Measurements from ENCODE around the gene R3HCC1L.
"Not testable (repeated sequence)": the region's sequence is repeated elsewhere in the genome, so short reads cannot be mapped to it uniquely, and the experiment has no call there.

Gene R3HCC1L

GRCh38 chr10:98125940-98126631 lies 8.4 kb upstream of the R3HCC1L start:
- H3K9me3 ChIP-seq (ENCODE audit: control insufficient read depth, insufficient read depth, low read length) = peaks cover 13% of the 10 kb centered on the region; the same call in 1 of the 2 replicates
- H3K27me3 ChIP-seq (ENCODE audit: control insufficient read depth, low read length) = no peaks in the 10 kb centered on the region
- H3K4me2 ChIP-seq (ENCODE audit: low read length) = no peak overlapping the region
- H3K4me3 ChIP-seq (ENCODE audit: low read length) = no peak overlapping the region
- no peaks in the 10 kb centered on the region for H4K20me1 ChIP-seq (ENCODE audit: control insufficient read depth, insufficient read depth, low read depth, low read length)
- no peaks in the 10 kb centered on the region for H3K36me3 ChIP-seq (ENCODE audit: control insufficient read depth, low read length)
- H3K9me2 ChIP-seq (replicated peaks; ENCODE audit: control insufficient read depth, low read length) = no peaks in the 10 kb centered on the region
- TF ChIP-seq, protein P1, sequence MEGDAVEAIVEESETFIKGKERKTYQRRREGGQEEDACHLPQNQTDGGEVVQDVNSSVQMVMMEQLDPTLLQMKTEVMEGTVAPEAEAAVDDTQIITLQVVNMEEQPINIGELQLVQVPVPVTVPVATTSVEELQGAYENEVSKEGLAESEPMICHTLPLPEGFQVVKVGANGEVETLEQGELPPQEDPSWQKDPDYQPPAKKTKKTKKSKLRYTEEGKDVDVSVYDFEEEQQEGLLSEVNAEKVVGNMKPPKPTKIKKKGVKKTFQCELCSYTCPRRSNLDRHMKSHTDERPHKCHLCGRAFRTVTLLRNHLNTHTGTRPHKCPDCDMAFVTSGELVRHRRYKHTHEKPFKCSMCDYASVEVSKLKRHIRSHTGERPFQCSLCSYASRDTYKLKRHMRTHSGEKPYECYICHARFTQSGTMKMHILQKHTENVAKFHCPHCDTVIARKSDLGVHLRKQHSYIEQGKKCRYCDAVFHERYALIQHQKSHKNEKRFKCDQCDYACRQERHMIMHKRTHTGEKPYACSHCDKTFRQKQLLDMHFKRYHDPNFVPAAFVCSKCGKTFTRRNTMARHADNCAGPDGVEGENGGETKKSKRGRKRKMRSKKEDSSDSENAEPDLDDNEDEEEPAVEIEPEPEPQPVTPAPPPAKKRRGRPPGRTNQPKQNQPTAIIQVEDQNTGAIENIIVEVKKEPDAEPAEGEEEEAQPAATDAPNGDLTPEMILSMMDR (IDR thresholded peaks at IDR 0.05; ENCODE audit: low read depth, low read length, poor library complexity, severe bottlenecking) = no peak
- TF ChIP-seq EZH2phosphoT487 (IDR thresholded peaks at IDR 0.05; ENCODE audit: borderline replicate concordance, low read length) = no peak
- no peaks in the 10 kb centered on the region for H3F3A ChIP-seq (ENCODE audit: control insufficient read depth, insufficient read depth)
- peaks cover 5% of the 10 kb centered on the region; the same call in 1 of the 2 replicates for H3K4me1 ChIP-seq (ENCODE audit: control insufficient read depth, low read length)
- H3K79me2 ChIP-seq (ENCODE audit: control insufficient read depth, low read length) = no peaks in the 10 kb centered on the region
- H3K27ac ChIP-seq (ENCODE audit: low read depth, low read length) = no peak overlapping the region

DNA sequence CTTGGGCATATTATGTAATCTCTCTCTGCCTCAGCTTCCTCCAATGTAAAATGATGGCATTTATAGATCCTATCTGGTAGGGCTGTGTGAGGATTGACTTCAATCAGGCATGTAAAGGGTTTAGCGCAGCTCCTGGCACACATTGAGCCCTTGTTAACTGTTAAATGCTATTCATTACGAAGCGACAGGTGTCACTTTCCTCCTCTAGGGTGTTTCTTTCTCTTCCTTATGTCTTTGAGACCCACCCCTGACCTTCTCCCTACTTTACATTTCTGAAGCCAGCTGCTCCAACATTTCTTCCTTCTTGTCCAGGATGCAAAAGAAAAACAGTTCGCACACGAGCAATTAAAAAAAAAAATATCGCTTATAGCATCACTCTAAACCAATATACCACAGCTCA lies 5.7 kb upstream of the R3HCC1L start:
- Histone ChIP-seq H3K4me1 (ENCODE audit: control insufficient read depth, low read length) (peaks cover 18% of the 10 kb centered on the region), H3K36me3 (ENCODE audit: control insufficient read depth, low read length) (peaks cover 4% of the 10 kb centered on the region), H3K27ac (ENCODE audit: low read depth, low read length) (no peak overlapping the region), H3K27me3 (ENCODE audit: control insufficient read depth, low read length) (no peaks in the 10 kb centered on the region), H3K79me2 (ENCODE audit: control insufficient read depth, low read length) (no peaks in the 10 kb centered on the region), H4K20me1 (ENCODE audit: control insufficient read depth, insufficient read depth, low read depth, low read length) (no peaks in the 10 kb centered on the region), H3K4me2 (ENCODE audit: low read length) (no peak overlapping the region), H3F3A (ENCODE audit: control insufficient read depth, insufficient read depth) (0 out of 2 replicates have a peak, but pooled peaks cover 4% of the 10 kb centered on the region), H3K4me3 (ENCODE audit: low read length) (no peak overlapping the region), H3K9me2 (replicated peaks; ENCODE audit: control insufficient read depth, low read length) (no peaks in the 10 kb centered on the region), H3K9me3 (ENCODE audit: control insufficient read depth, insufficient read depth, low read length) (peaks cover 19% of the 10 kb centered on the region)
- no peak for TF ChIP-seq EZH2phosphoT487 (IDR thresholded peaks at IDR 0.05; ENCODE audit: borderline replicate concordance, low read length)
- TF ChIP-seq, protein P1 (IDR thresholded peaks at IDR 0.05; ENCODE audit: low read depth, low read length, poor library complexity, severe bottlenecking) = no peak

DNA sequence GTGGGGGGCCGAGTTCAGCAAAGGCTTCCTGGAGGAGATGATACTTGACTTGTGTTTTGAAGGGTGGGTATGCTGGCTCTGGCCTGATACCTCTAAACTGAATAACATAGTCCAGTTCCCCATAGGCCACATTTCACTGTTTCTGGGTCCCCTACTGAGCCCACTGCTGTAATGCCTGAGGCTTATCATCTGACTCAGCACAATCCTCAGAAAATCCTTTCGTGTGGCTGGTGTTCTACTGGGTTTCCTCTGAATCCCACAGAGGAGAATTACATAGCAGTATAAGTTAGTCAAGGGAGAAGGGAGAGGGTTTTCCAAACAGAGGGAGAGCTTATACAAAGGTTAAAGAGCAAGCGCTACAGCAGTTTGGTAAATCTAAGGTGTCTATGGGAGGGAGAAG lies 2.8 kb upstream of the R3HCC1L start:
- H3K27ac ChIP-seq (ENCODE audit: low read depth, low read length) = no peak overlapping the region

DNA sequence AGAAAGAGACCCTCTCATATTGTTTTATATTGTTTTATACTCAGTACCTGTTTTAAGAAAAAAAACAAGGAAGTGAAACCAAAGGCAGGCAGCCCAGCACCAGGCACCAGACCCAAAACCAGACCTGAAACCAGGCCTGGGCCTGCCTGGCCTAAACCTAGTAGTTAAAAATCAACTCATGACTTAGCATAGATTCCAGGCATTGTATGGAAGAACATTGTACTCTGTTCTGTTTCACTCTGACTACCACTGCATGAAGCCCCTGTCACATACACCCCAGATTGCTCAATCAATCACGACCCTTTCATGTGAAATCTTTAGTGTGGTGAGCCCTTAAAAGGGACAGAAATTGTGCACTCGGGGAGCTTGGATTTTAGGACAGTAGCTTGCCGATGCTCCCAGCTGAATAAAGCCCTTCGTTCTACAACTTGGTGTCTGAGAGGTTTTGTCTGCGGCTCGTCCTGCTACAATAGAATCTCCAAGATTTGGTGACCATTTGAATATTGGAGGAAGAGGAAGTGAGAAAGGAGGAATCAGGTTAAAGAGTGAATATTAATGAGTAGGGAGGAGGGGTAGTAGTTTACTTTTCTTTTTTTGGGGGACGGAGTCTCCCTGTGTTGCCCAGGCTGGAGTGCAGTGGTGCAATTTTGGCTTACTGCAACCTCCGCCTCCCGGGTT lies 1.2 kb upstream of the R3HCC1L start:
- Histone ChIP-seq H3K27ac (ENCODE audit: low read depth, low read length) (peak overlapping the region; percentile 76), H3K79me2 (ENCODE audit: control insufficient read depth, low read length) (peaks cover 38% of the 10 kb centered on the region), H3K9me3 (ENCODE audit: control insufficient read depth, insufficient read depth, low read length) (peaks cover 13% of the 10 kb centered on the region), H3K4me3 (ENCODE audit: low read length) (peak overlapping the region; percentile 94), H3K4me1 (ENCODE audit: control insufficient read depth, low read length) (peaks cover 45% of the 10 kb centered on the region), H3K4me2 (ENCODE audit: low read length) (peak overlapping the region; percentile 94), H3K36me3 (ENCODE audit: control insufficient read depth, low read length) (peaks cover 36% of the 10 kb centered on the region)
- not testable (repeated sequence) for H3K27me3 ChIP-seq (ENCODE audit: control insufficient read depth, low read length); H3K9me2 ChIP-seq (replicated peaks; ENCODE audit: control insufficient read depth, low read length); H4K20me1 ChIP-seq (ENCODE audit: control insufficient read depth, insufficient read depth, low read depth, low read length); H3F3A ChIP-seq (ENCODE audit: control insufficient read depth, insufficient read depth)

More for the DNA sequence above, 2.8 kb upstream of the R3HCC1L start:
- Histone ChIP-seq H3K79me2 (ENCODE audit: control insufficient read depth, low read length) (peaks cover 22% of the 10 kb centered on the region), H3K4me2 (ENCODE audit: low read length) (no peak overlapping the region), H3K9me2 (replicated peaks; ENCODE audit: control insufficient read depth, low read length) (no peaks in the 10 kb centered on the region), H3F3A (ENCODE audit: control insufficient read depth, insufficient read depth) (0 out of 2 replicates have a peak, but pooled peaks cover 4% of the 10 kb centered on the region), H3K4me1 (ENCODE audit: control insufficient read depth, low read length) (peaks cover 30% of the 10 kb centered on the region), H3K4me3 (ENCODE audit: low read length) (no peak overlapping the region), H3K9me3 (ENCODE audit: control insufficient read depth, insufficient read depth, low read length) (peaks cover 13% of the 10 kb centered on the region), H4K20me1 (ENCODE audit: control insufficient read depth, insufficient read depth, low read depth, low read length) (peaks cover 9% of the 10 kb centered on the region; the same call in 1 of the 2 replicates), H3K36me3 (ENCODE audit: control insufficient read depth, low read length) (peaks cover 22% of the 10 kb centered on the region), H3K27me3 (ENCODE audit: control insufficient read depth, low read length) (no peaks in the 10 kb centered on the region)
- no peak for TF ChIP-seq EZH2phosphoT487 (IDR thresholded peaks at IDR 0.05; ENCODE audit: borderline replicate concordance, low read length)
- TF ChIP-seq, protein P1 (IDR thresholded peaks at IDR 0.05; ENCODE audit: low read depth, low read length, poor library complexity, severe bottlenecking) = no peak

Data from DOHH2 (cell line).